Tongue (tissue), 2 donors: Measurements from ENCODE around the gene MYO1F. TPM values are rescaled to one million over a fixed set of nuclear protein-coding genes. Genes with fewer than 3 reads are reported as not detected.
"Not testable (repeated sequence)": the region's sequence is repeated elsewhere in the genome, so short reads cannot be mapped to it uniquely, and the experiment has no call there.

Experiments used
- DNase-seq: peaks from one replicate; pipeline ENCODE4 v3.0.0-alpha.2; 2015
- total RNA-seq: library from RNA; depleted of rRNA; stranded (reverse); fragments of >200 nt; gene quantifications from one replicate; pipeline ENCODE4 v1.2.3, GENCODE V29; 2014

Gene MYO1F
- total RNA-seq, 1 donor from 2014 or later, result 7.3 TPM

DNA sequence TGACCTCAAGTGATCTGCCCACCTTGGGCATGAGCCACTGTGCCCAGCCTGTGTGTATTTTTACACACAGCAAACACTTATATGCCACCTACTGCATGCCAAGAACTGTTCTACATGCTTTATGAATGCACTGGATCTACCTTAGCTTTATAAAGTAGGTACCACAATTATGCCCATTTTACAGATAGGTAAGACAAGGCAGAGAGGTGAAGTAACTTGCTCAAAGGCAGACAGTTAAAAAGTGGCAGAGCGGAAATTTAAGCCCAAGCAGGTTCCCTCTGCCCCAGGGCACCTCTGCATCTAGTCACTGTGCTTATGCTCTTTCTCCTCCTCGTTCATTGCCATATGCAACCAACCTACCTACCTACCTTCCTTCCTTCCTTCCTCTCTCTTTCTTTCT lies 22.8 kb upstream of the MYO1F start:
- no peak for DNase-seq

DNA sequence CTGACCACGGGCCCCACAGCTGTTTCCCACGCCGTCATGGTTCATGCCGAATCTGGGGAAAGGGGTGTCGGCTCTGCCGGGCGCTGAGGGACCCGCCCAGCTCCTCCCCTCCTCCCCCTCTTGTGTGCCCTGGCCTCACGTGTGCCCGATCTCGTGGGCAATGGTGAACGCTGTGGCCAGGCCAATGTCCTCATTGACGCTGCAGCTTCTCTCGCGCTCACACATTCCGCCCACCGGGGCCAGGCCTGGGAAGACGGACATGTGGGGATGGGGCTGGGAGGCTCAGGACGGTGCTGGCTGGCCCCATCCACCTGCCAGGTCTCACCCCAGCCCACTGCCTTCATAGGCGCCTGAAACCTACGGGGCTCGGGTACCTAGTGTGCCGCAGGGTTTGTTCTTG lies 18.9 kb upstream of the MYO1F start:
- DNase-seq, result no peak

DNA sequence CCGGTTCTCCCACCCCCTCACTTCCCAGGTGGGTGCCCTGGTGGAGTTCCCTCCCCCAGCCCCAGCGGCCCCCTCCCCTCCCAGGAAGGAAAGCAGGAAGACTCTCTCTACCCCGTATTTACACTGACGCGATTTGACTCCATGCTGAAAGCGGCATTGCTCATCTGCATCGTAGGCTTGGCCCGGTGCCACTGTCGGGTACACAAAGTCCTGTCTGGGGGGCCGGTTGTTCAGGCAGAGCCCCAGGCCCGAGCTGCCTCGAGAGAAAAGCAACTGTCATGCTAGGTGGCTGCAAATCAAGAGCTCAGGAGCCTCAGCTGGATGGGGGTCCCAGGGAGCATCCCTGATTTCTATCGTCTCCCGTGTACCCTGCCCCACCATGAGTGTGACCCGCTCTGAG lies 18.4 kb upstream of the MYO1F start:
- DNase-seq, result no peak

DNA sequence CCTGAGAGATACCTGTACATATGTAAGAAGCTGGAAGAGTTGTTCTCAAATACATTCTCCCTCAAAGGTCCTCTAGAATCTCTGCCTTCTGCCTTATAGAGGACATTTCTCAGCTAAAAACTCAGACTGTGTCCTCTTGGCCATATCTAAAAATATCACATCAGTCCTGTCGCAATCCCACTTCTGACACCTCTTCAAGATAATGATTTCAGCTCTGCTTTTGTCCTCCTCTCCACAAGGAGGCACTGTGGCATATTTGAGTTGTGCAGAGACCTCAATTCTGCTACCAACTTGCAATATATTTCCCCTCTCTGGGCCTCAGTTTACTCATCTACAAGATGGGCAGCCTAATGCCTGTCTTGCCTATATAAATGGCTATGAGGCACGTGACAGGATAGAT lies 16.7 kb upstream of the MYO1F start:
- DNase-seq, result no peak

DNA sequence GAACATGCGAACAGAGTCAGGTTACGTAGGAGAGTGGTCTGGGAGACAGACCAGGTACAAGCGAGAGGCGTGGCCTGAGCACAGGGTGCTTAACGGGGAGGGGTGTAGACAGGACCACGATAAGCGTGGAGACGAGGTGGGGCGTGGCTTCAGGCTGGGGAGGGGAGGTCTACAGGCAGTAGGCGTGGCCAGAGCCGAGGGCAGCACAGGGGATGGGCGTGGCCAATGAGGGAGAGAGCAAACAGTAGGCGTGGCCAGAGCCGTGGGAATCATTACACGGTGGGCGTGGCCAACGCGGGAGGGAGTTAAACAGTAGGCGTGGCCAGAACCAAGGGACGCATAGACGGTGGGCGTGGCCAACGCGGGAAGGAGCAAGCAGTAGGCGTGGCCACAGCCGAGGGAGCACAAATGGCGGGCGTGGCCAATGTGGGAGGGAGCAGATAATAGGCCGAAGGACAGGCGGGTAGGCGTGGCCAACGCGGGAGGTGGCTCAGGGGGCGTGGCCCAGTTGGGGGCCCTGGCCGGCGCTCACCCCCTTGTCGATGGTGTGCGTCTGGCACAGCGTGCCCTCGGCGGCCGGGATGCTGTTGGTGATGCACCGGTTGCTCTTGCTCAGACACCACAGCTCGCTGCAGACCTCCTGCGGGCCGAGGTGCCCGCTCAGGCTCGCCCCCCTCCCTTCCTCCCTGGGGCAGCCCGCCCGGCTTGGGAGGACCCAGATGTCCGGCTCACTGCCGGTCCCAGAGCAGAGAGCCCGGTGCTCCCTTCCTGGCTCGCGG lies 15.2 kb upstream of the MYO1F start:
- DNase-seq, result peak; percentile 96

DNA sequence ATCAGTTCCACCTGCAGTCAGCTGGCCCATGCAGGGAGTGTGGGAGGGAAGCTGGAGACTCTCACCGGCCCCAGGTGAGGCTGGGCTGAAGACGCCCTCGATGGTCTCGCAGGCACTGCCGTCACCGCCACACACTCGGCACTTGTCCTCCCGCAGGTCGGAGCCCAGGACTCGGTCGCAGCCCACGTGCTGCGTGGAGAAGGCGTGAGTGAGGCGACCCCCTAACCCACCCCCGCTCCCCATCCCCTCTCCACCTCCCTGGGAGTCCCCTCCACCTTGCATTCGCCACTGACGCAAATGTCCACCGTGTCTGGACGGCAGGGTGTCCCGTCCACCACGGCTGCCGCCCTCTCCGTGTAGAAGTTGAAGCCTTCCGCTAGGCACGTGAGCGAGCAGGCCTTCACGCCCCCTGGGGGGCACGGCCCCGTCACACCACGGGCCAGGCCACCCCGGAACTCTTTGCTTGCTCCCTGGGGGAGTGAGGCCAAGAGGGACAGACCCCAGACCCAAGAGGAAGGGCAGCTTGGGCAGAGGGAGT lies 12.0 kb upstream of the MYO1F start:
- DNase-seq, result no peak

DNA sequence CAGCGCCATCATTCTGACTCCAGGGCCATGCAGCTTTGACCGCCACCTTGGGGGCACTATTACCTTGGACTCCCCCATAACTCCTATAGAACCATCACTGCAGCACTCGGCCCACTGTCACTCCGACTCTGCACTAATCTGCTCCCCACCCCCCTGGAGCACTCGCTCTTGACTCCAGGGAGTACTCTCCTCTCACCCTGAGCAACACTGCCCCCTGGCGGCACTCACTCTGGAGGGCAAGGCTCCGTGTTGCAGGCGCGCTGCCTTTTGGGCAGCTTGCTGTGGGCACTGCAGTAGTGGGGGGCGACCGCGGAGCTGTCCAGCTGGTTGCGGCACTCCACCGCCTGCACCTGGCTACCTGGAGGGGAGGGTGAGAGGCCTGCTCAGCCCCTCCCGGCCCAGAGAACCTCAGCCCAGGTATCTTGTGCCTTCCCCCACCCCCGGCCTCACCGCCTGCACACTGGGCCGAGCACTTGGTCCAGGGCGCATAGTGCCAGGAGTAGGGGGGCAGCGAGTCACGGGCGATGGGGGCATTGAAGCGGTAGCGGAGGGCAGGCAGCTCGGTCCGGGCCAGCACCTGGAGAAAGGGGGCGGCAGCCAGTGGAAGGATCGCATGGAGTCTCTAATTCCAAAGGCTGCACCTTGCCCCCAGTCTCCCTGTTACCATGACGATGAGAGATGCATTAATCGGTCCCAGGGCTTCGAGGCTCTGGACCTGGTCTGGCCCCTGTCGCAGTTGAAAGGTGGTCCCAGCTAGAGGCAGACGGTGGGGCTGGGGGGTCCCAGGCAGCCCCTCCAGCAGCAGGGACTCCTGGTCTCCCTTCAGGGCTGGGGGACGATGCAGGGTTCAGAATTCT lies 8.9 kb upstream of the MYO1F start:
- no peak for DNase-seq

DNA sequence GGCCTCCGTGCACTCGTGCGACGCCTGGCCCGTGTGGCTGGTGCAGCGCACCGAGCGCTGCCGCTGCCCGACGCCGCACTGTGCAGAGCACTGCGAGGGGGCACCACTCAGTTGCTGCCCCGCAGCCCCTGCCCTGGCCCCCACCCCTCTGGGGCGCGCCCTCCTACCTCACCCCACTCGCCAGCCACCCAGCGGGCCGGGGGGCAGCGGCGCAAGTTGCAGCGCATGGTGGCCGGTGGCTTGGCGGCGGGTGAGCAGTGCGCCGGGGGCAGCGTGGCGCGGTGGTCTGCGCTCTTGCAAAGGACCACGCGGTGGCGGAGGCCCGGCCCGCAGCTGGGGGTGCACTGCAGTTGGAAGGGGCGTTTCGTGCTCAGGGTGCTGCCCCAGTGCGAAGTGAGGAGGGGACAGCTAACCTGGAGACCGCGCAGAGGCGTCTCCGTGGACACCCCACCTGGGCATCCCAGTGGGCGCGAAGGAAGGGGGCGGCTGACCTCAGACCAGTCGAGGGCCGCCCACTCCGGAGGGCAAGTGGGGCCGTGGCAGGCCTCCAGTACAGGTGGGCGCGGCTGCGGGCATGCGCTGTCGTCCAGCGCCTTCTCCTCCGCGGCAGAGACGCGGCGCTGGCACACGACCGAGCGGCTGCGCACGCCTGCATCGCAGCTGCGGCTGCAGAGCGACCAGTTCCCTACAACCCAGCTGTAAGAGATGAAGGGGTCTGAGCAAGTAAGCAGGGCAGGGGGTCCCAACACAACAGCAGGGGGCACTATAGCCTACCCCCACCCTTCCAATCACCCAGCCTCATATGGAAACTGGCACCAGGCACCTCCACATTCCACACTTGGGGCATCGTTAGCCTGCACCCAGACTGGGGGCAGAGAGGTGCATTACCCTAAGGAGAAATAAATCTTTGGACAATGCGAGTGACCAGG lies 8.0 kb upstream of the MYO1F start:
- DNase-seq, result no peak

DNA sequence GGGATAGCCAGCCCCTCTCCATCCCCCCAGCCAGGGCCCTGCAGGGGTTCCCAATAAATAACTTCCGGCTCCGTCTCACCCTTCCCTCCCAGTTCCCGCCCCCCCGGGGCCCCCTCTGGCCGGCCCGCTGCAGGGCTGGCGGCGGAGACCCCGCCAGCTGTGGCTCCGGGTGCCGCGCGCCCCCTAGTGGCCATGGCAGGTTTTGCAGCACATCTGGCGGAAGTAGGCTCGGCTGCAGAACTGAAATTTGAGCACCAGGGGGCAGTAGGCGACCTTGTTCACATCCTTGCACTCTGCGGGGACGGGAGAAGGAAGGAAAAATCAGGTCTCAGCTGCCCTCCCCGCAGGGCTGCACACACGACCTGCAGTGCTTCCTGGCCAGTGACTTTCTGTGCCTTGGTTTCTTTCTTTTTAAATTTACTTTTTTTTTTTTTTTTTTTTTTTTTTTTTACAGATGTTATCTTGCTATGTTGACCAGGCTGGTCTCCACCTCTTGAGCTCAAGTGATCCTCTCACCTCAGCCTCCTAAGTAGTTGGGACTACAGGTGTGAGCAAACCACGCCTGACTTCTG lies 3.6 kb upstream of the MYO1F start:
- peak; percentile 93 for DNase-seq

DNA sequence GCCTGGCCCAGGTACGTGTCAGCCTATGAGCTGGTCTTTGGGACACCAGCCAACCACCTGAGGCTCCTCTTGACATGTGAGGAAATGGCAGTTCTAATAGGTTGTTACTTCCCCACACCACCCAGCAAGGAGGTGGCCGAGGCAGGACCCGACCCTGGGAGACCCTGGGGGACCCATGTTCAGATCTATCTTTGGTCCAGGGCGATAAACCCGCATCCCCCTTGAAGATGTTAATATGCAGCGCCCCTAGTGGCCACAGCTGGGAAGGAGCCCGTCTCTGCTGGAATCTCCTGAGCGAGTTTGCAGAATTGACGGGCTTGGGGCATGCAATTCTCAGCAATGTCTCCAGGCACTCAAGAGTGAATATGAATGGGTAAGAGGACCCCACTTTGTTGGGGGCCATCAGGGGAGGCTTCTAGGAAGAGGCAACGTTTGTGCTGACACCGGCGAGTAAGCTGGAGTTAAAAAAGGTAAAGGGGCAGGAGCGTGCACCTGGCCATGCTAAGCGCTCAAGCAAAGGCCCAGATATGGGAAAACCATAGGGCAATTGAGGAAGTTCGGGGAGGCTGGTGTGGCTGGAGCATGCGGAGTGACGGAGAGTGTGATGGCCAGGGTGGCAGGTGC lies 1.5 kb upstream of the MYO1F start:
- DNase-seq, result peak; percentile 85

DNA sequence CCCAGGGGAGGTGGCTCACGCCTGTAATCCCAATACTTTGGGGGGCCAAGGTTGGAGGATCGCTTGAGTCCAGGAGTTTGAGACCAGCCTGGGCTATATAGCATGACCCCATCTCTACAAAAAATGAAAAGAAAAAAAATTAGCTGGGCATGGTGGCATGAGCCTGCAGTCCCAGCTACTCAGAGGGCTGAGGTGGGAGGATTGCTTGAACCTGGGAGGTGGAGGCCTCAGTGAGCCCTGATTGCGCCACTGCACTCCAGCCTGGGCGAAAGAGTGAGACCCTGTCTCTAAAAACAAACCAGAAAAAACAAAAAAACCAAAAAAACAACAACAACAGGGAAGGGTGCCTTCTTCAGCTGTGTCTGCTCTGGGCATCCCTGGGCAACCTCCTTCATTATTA lies 499 bp upstream of the MYO1F start:
- DNase-seq, result no peak

DNA sequence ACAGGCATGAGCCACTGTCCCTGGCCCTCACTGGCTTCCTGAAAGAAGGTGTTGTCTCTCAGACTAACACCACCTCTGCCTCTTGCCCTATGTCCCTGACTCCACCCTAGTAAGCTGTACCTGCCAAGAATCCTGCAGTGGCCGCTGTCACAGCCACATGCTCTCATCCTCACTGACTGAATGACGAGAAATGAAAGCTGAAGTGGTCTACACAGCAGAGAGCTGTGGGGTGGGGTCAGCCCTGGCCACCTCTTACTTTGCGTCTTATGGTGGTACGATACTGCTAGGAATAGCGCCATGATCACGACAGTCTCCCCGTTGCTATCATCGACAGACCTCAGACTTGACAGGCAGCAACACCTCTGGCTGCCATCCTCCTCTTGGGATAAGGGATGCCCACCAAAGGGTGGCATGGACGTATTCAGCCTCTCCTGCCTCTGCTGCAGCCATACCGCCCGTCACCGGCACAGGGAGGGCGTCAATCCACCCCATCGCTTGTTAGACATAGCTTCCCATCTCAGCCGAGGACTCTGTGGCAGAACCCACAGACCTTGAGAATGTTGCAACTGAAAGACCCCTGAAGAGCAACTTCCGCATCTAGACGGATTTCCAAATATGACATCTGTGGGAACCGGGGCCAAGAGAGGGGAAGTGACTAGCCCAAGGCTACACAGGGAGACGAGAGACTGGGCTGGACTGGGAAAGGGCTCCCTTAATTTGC lies 809 bp downstream of the MYO1F start:
- no peak for DNase-seq

DNA sequence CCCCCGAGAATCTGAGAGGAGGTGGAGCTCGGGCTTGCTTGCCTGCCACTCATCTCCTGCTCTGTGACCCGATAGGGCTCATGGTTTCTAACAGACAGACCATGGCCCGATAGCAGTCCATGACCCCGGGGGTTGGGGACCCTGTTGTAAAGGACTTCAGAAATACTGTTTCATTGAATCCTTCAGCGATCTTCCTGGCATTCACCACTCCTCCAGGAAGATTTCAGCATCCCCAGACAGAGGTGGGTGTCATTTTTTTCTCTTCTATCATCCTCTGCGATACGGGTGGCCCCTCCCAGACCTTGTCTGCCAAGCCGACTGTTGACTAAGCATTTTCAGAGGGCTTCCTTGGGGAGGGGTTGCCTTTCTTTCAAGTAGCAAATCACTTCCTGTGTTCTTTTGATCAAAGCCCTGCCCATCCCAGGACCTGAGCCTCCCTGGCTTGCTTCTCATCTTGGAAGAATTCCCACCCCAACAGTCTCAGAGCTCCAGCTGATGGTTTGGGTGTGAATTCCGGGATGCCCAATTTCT lies 1.7 kb downstream of the MYO1F start:
- DNase-seq, result no peak

DNA sequence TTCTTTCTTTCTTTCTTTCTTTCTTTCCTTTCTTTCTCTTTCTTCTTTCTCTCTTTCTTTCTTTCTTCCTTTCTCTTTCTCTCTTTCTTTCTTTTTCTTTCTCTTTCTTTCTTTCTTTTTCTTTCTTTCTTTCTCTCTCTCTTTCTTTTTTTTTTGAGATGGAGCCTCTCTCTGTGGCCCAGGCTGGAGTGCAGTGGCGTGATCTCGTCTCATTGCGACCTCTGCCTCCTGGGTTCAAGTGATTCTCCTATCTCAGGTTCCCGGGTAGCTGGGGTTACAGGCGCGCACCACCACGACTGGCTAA lies 2.7 kb downstream of the MYO1F start:
- DNase-seq, result not testable (repeated sequence)

DNA sequence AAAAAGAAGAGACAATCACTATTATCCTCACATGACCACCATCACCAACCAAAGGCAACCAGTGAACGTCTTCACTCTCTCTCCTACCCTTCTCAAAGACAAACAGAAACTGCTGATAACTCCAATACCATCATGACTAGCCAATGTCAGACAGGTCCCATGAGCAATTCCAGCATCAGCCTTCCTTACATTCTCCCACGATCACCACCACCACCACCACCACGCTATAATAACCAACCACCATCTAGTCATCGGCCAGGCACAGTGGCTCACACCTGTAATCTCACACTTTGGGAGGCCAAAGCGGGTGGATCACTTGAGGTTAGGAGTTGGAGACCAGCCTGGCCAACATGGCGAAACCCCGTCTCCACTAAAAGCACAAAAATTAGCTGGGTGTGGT lies 3.9 kb downstream of the MYO1F start:
- DNase-seq, result no peak

DNA sequence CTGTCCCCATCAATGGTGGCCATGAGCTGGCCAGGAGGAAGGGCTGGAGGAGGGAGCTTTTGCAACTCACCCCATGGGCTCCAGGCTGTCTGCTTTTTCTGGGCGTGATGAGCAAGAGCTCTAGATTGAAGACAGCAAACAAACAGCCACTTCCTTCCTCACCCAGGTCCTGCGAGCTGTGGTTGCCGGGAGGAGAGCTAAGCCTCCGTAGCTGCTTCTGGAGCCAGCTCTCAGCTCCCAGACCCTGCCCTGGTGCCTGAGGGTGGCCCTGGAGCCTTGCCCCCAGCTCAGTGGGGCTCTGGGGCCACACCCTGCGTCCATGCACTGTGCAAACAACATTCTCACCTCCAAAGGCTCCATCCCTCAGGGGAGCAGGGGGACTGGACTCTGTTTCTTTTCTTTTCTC lies 6.2 kb downstream of the MYO1F start:
- no peak for DNase-seq

DNA sequence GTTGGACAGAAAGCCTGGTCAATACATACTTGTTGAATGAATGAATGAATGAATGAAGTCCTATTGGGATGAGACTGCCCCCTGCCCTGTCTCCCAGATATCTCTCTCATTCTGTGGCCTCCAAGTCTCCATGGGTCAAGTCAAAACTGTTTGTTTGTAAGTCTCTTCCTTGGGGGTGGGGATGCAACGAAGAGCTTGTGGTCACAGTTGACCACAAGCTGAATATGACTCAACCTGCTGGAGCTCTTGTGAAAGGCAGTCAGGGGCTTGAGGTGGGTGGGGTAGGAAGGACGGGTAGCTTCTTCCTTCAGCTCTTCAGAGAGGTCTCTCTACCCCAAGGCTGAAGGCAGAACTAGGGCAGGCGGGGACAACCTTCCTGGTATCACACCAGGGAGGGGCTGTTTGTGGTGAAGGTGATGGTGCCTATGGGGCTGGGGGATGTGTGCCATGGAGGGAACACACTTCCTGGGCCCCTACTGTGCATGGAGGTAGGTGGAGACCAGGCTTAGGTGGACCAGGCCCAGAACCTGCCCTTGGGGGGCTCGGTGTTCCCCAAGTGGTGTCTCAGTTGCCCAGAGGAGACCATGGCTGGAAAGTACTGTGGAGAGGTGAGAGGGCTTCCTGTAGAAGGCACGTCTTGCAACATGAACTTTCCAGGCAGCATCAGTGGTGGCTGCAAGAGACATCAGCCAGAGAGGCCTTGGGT lies 8.0 kb downstream of the MYO1F start:
- no peak for DNase-seq

DNA sequence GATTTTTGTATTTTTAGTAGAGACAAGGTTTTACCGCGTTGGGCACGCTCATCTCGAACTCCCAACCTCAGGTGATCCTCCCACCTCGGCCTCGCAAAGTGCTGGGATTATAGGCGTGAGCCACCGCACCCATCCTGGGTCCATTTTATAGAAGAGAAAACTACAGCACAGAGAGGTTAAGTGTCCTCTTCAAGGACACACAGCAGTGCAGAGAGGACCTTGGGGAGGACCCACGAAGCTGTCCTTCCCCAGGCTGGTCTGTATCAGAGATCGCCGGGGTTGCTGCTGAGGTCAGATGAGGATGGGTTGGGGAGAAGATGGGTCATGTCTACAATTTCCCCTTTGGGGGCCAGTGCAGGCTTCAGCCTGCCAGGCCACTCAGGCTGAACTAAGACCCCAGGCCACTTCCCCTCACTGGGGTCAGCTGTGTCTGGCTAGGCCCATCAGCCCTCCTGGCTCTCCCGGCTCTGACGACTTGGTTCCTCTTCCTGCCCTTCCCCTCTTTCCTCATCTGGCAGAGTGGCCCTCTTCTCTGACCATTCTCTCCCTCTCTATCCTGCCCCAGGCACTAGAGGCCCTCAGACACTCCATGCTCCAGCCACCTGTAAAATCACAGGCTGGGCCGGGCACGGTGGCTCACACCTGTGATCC lies 9.6 kb downstream of the MYO1F start:
- DNase-seq, result no peak

DNA sequence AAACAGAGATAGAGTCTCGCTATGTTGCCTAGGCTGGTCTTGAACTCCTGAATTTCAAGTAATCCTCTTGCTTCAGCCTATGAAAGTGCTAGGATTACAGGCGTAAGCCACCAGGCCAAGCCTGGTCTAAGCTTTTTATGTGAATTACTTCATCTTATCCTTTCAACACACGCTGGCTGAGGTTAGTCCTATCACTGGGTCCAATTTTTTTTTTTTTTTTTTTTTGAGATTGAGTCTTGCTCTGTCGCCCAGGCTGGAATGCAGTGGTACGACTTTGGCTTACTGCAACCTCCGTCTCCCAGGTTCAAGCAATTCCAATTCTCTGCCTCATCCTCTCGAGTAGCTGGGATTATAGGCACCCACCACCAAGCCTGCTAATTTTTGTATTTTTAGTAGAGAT lies 10.4 kb downstream of the MYO1F start:
- no peak for DNase-seq
